Heart right ventricle (tissue), 16 donors: Measurements from ENCODE around the gene BRSK1. TPM values are rescaled to one million over a fixed set of nuclear protein-coding genes. Genes with fewer than 3 reads are reported as not detected.

ENCODE experiments used
- ATAC-seq, 8 donors: fragments of 200-7000 bp; cut with Tn5 transposase; one replicate each; pipeline ENCODE4 v1.9.1; 2020; ENCODE audit warnings: mild to moderate bottlenecking in 8 of 8, moderate library complexity in 8 of 8, moderate number of reproducible peaks in 1 of 8
- DNase-seq, 2 donors: peaks; one replicate each; pipeline ENCODE4 v3.0.0-alpha.2; 2020
- H3K27ac ChIP-seq, 10 donors: fragments of 200-600 bp; sonication (generic) in 2 of 10; one replicate each; pipeline versions ENCODE4 v1.5.0 to v1.8.0; 2020 to 2022; ENCODE audit warnings: mild to moderate bottlenecking in 3 of 10
- H3K27me3 ChIP-seq, 7 donors: fragments of 200-600 bp; one replicate each; pipeline ENCODE4 v1.8.0; 2021 to 2022; ENCODE audit warnings: mild to moderate bottlenecking in 2 of 7
- H3K36me3 ChIP-seq, 9 donors: fragments of 200-600 bp; sonication (generic) in 1 of 9; one replicate each; pipeline versions ENCODE4 v1.5.0 to v1.8.0; 2020 to 2022; ENCODE audit warnings: mild to moderate bottlenecking in 2 of 9
- H3K4me1 ChIP-seq, 9 donors: fragments of 200-600 bp; sonication (generic) in 1 of 9; one replicate each; pipeline versions ENCODE4 v1.5.0 to v1.8.0; 2020 to 2022; ENCODE audit warnings: mild to moderate bottlenecking in 4 of 9
- H3K4me3 ChIP-seq, 10 donors: fragments of 200-600 bp; sonication (generic) in 2 of 10; one replicate each; pipeline versions ENCODE4 v1.5.0 to v1.8.0; 2020 to 2022; ENCODE audit warnings: mild to moderate bottlenecking in 7 of 10, moderate library complexity in 2 of 10
- H3K9me3 ChIP-seq, 11 donors: fragments of 200-600 bp in 10 of 11; sonication (generic) in 2 of 11; one replicate each; pipeline versions ENCODE4 v1.5.0 to v1.8.0; 2013 to 2022; ENCODE audit warnings: mild to moderate bottlenecking in 2 of 11, control low read depth in 1 of 11, moderate library complexity in 1 of 11
- CTCF ChIP-seq, 9 donors: fragments of 200-600 bp; sonication (generic) in 2 of 9; IDR thresholded peaks; one replicate each; pipeline versions ENCODE4 v1.5.0 to v1.8.0; 2021 to 2022; ENCODE audit warnings: antibody characterized with exemption in 9 of 9, mild to moderate bottlenecking in 5 of 9, moderate library complexity in 1 of 9
- WGBS, 2 donors: extraction: QIAGEN DNeasy Blood & Tissue Kit; methylation state at CpG; one replicate each; pipeline ENCODE4 v1.1.7; 2013; ENCODE audit warnings: inconsistent platforms in 1 of 2; 5-methylcytosine and 5-hydroxymethylcytosine counted together
- intact Hi-C, 10 donors: fragments of 100-400 bp; cut with DNase I; formaldehyde crosslinking; loops; one replicate each; pipeline versions ENCODE4 v1.11.1 to v1.14.2; 2022
- polyA plus RNA-seq, 2 donors: library from polyadenylated mRNA; stranded (reverse); fragments of 200-250 nt; gene quantifications; one replicate each; pipeline ENCODE4 v1.2.3, GENCODE V29; 2013
- total RNA-seq, 10 donors: library from RNA; stranded (reverse); fragmentation: NEBNext Ultra II Directional in 3 of 10; extraction: Animal tissue kit (Norgen Biotek cat#: 25700) in 3 of 10; gene quantifications; one replicate each; pipeline versions ENCODE4 v1.2.1 to v1.2.4, GENCODE V29; 2021 to 2023
- donor health status: Arrhythmogenic right ventricular cardiomyopathy.
- donor health status: ischemic (EF 13 %, LVEDD 7.1; RV severe dilation, severe dysfunction).
- donor health status: healthy with polysubstance abuse.
- donor health status: DM: no; HTN: yes; CAD: no.
- donor health status: DM: no; HTN: no; CAD: no.
- donor health status: ischemic (EF 25% LVEDD 6.9; RV normal size, moderate dysfunction).
- donor health status: ischemic (EF 25% LVEDD 5.7; RV mildly dilated, moderate dysfunction).
- donor health status: healthy.
- donor health status: DM: yes; HTN: yes; CAD: no.
- donor health status: Ischemic cardiomyopathy.
- donor health status: ischemic (EF 35%, LVEDD 5.7; RV mildly dilated, moderate dysfunction).
- donor health status: nonischemic (EF 11% LVEDD 7.7; RV severe dilation, severe dysfunction).
- donor health status: DM: yes; HTN: yes; CAD: no.
- donor health status: PGD.
- donor health status: ischemic (EF 29% LVEDD 5.4; RV normal size, mild dysfunction).
- donor health status: nonischemic (EF 23%, LVEDD 6.1; RV moderate dilation, normal function).

BRSK1 gene
- total and polyA plus RNA-seq, 12 donors = 1.8 to 12.6 (median 3.2) TPM

- Histone ChIP-seq H3K9me3 (no peaks in the 10 kb centered on the region), H3K27ac (peak overlapping the region in 2 of 10 donors; percentile 31 to 50), H3K36me3 (peaks cover 0 to 63% (median 18%) of the 10 kb centered on the region in 9 donors), H3K27me3 (no peaks in the 10 kb centered on the region), H3K4me3 (no peak overlapping the region), H3K4me1 (peaks cover 10 to 66% (median 47%) of the 10 kb centered on the region in 9 donors)
- DNase-seq = no peak
- no peak for TF ChIP-seq CTCF (IDR thresholded peaks at IDR 0.05)
- ATAC-seq = no peak
- 67 to 71% methylated on average over 9 of the region's 9 CpGs for WGBS, 2 donors
- intact Hi-C loops = no loop called here
These were observed 35.1 kb upstream of the BRSK1 start for GRCh38 chr19:55248704-55249103.

GRCh38 chr19:55249841-55250240 is 34.0 kb upstream of the BRSK1 start:
- DNase-seq (no peak), ATAC-seq (no peak)
- Histone ChIP-seq H3K36me3 (peaks cover 0 to 52% (median 8%) of the 10 kb centered on the region in 9 donors), H3K9me3 (no peaks in the 10 kb centered on the region), H3K4me1 (peaks cover 10 to 74% (median 54%) of the 10 kb centered on the region in 9 donors), H3K27me3 (no peaks in the 10 kb centered on the region), H3K4me3 (no peak overlapping the region), H3K27ac (no peak overlapping the region)
- intact Hi-C loops = no loop called here
- no peak for TF ChIP-seq CTCF (IDR thresholded peaks at IDR 0.05)
- WGBS, 2 donors = 94 to 95% methylated on average over 11 of the region's 11 CpGs

- no peaks in the 10 kb centered on the region for H3K9me3 ChIP-seq
- peak overlapping the region in 2 of 10 donors; percentile 48 to 98 for H3K27ac ChIP-seq
- intact Hi-C loops = no loop called here
- peaks cover 10 to 80% (median 60%) of the 10 kb centered on the region in 9 donors for H3K4me1 ChIP-seq
- WGBS, 2 donors = 93 to 94% methylated on average over 17 to 18 of the region's 18 CpGs
- TF ChIP-seq CTCF (IDR thresholded peaks at IDR 0.05) = no peak
- ATAC-seq (no peak), DNase-seq (no peak)
- H3K27me3 ChIP-seq = no peaks in the 10 kb centered on the region
- no peak overlapping the region for H3K4me3 ChIP-seq
- peaks cover 0 to 46% (median 2%) of the 10 kb centered on the region in 9 donors for H3K36me3 ChIP-seq
These were observed 33.3 kb upstream of the BRSK1 start for GRCh38 chr19:55250262-55251036.

GRCh38 chr19:55251341-55252081 is 32.3 kb upstream of the BRSK1 start:
- H3K4me1 ChIP-seq = peaks cover 16 to 91% (median 71%) of the 10 kb centered on the region in 9 donors
- intact Hi-C loops = no loop called here
- no peaks in the 10 kb centered on the region for H3K9me3 ChIP-seq
- peaks cover 0 to 35% (median 0%) of the 10 kb centered on the region in 9 donors for H3K36me3 ChIP-seq
- H3K27ac ChIP-seq = peak overlapping the region in 6 of 10 donors; percentile 19 to 98 (median 38)
- H3K4me3 ChIP-seq = no peak overlapping the region
- DNase-seq (no peak), ATAC-seq (peak in 1 of 8 donors; percentile 20)
- WGBS, 2 donors = 57 to 65% methylated on average over 19 of the region's 19 CpGs
- no peak for TF ChIP-seq CTCF (IDR thresholded peaks at IDR 0.05)
- H3K27me3 ChIP-seq = no peaks in the 10 kb centered on the region
